AG09319 (cell line): ENCODE data around the gene MOV10L1.

Source experiments
- DNase-seq: peaks from one replicate; pipeline ENCODE4 v3.0.0-alpha.2; 2010; ENCODE audit warnings: low read depth; ENCODE audit errors: extremely low read depth
- TF ChIP-seq, protein P1 (sequence below): IDR thresholded peaks from 2 replicates; pipeline ENCODE4 v1.5.1; 2011; ENCODE audit warnings: low read depth, mild to moderate bottlenecking, inconsistent platforms, low read length, moderate library complexity

MOV10L1 gene

DNA sequence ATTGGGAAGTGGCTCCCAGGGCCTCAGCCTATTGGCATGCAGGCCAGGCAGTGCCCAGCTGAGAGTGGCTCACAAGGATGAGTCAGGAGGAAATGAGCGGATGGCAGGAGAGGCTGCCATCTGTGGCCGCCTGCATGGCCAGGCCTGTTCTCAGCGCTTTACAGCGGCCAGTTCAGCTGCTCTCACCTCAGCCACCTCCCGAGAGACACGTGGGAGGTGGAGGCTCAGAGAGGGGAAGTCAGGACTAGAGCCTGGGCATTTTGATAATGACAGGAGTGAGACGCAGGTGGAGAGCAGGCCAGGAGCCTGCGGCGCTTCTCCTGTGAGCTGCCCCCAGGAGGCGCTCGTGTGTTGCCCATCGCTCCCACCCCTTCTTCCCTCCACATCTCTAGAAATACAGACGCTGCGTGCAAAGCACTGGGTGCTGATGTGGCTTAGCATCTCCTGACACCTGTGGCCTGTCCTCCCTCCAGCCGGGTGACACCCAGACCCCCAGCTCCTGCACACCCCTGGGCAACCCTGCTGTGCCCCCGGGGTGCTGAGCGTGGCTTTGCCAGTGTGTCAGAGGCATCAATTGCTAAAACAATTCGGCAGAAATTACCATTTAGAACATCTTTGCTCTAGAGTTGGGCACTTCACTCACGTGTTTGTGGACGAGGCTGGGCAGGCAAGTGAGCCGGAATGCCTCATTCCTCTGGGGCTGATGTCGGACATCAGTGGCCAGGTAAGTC lies 59.4 kb downstream of the MOV10L1 start:
- DNase-seq: no peak
- TF ChIP-seq, protein P1, sequence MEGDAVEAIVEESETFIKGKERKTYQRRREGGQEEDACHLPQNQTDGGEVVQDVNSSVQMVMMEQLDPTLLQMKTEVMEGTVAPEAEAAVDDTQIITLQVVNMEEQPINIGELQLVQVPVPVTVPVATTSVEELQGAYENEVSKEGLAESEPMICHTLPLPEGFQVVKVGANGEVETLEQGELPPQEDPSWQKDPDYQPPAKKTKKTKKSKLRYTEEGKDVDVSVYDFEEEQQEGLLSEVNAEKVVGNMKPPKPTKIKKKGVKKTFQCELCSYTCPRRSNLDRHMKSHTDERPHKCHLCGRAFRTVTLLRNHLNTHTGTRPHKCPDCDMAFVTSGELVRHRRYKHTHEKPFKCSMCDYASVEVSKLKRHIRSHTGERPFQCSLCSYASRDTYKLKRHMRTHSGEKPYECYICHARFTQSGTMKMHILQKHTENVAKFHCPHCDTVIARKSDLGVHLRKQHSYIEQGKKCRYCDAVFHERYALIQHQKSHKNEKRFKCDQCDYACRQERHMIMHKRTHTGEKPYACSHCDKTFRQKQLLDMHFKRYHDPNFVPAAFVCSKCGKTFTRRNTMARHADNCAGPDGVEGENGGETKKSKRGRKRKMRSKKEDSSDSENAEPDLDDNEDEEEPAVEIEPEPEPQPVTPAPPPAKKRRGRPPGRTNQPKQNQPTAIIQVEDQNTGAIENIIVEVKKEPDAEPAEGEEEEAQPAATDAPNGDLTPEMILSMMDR: peak; percentile 37

DNA sequence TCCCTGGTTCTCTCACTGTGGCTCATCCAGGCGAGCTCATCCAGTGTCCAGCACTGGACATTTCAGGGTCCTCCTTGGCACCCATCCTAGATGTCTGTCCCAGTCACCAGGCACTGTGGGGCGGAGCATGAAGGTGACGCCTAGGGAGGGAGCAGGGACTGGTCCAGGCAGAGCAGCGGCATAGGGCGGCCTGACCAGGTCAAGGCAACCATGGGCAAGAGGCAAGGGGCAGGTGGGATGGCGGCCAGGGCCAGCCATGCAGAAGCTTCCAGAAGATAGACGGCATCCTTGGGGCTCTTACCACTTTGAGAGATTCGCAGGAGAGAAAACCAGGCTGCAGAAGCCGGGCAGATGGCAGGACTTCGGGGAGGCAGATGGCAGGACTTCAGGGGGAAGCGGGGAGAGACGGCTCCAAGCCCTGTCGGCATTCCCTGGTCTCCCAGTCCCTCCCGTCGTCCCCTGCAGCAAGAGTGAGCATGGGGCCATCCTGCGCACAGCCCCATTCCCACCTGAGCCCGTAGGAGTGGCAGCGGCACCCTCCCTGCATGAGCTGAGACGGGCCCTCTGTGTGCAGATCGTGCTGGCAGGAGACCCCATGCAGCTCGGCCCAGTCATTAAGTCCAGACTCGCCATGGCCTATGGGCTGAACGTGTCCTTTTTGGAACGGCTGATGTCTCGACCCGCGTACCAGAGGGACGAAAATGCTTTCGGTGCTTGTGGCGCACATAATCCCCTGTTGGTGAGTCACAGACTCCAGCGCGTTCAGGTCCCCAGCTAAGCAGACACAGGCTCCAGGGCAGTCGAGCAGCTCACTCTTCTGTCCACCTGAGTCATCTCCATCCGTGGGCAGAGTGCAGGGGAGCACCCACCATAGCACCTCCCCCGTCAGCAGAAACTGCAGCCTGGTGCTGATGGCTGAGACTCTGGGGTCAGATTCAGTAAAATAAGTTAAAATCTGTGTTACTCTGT lies 60.6 kb downstream of the MOV10L1 start:
- no peak for DNase-seq

DNA sequence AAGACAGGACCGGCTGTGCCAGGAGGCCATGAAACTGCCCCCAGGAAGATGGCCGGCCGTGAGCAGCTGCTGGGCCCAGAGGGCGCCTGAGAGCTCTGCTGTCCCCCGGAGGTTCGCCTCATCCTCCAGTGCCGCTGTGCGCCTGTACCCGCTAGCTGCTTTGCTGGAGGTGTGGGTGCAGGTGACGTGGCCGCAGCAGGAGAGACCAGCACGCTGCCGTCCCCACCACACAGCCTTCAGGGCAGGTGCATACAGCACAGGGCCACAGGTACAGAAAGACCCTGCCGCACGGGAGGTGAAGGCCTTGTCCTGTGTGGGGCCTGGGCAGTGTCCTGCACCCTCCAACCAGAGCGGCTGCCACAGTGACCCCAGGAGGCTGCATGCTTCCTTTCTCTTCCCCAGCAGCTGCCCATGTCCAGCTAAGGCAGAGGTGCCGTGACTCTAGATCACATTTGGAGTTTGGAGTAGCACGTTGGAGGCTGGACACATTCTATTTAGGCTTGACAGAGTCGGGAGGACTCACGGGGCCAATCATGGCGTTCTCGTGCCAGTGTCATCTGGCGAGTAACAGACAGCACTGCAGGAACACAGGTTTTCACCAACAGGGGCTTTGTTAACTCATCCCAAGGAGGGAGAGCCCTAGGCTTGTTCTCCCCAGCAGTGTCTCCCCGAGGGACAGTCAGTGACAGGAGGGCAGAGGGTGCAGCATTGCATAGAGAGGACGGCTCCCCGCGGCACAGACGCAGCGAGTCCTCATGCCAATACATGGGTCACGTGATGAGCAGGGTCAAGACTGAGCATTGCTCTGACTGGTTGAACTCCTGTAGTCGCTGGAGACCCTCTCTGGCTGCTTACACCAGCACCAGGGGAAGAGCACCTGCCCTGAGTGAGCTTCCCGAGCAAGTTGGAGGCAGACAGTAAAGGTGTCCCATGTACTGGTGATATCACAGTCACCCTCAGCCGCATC lies 62.0 kb downstream of the MOV10L1 start:
- no peak for DNase-seq
- TF ChIP-seq, protein P1: no peak

More for the DNA sequence above, 60.6 kb downstream of the MOV10L1 start:
- TF ChIP-seq, protein P1: no peak

DNA sequence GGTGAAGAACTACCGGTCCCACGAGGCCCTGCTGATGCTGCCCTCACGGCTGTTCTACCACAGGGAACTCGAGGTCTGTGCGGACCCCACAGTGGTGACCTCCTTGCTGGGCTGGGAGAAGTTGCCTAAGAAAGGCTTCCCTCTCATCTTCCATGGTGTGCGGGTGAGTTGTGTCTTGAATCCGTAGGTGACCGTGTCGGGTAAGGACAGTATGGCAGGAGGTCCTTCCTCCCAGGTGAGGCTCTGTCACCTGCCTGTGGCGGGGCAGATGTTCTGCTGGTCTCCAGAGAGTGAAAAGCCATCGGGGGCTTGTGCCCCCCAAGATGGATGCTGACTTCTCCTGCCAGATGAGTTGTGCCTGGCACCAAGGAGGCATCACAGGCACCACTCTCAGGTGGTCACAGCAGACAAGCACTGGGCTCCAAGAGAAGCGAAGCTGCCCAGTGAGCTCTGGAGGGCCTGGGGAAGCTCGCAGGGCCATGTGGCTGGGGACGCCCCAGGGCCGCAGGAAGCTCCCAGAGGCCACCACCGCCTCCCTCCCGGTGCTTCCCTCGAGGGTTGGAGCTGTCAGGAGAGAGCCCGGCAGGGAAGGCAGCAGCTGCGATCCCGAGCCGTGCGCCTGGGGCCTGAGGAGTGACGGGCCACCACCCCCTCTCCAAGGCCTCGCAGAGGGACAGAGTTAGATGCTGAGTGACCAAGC lies 63.4 kb downstream of the MOV10L1 start:
- TF ChIP-seq, protein P1: no peak
- DNase-seq: no peak

DNA sequence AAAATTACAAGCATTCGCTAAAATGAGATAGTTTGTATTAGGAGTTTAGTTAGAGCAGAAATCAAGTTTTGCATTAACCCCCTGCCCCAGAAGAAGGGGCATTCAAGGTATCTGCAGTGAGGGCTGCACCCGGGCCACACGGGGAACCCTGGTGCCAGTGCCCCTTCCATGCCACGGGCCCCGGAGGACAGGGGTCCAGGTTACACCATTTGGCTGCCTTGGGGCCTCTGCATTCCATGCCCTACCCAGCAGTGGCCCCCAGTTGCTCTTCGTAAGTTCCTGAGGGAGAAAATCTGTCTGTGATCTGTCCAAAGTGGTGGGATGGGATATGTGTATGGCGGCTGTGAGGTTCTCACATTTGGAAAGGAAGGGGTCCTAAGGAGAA lies 63.9 kb downstream of the MOV10L1 start:
- no peak for DNase-seq
- TF ChIP-seq, protein P1: no peak

DNA sequence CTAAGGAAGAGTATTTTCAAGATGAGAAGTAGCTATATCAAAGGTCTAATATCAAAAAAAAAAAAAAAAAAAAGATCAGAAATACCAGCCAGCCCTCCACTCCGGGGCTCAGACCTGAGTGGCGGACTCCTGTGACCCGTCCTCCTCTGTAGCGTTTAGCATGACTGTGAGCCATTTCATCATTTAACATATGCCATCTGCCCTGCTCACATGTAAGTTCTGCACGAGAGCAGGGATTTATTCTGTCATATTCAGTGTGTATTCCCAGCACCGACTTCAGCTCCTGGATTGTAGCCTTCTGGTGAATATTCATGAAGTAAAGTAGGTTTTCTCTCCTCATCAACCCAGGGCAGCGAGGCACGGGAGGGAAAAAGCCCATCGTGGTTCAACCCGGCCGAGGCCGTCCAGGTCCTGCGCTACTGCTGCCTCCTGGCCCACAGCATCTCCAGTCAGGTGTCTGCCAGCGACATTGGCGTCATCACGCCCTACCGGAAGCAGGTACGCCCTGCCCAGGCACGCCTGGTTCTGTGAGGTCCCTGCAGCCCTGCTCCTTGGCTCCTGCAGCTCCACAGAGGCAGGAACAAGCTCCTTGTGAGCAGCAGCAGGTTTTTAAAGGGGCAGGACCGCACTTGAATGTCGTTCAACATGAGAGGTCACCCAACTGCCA lies 68.0 kb downstream of the MOV10L1 start:
- no peak for DNase-seq
- TF ChIP-seq, protein P1: no peak
